Esophagus muscularis mucosa (tissue), 4 donors: Measurements from ENCODE around the gene PSMA4.

ENCODE experiments used
- CTCF ChIP-seq, 3 experiments: fragments of 200-600 bp in 2 of 3; fragments of 450-650 bp in 1 of 3; sonication (generic) in 2 of 3; IDR thresholded peaks; one replicate each; pipeline ENCODE4 v1.5.1; 2017 to 2019; ENCODE audit warnings: antibody characterized with exemption in 3 of 3, mild to moderate bottlenecking in 2 of 3, moderate library complexity in 1 of 3
- EP300 ChIP-seq: sonication (generic); formaldehyde crosslinking; IDR thresholded peaks from one replicate; pipeline ENCODE4 v1.6.1; 2017; ENCODE audit warnings: antibody characterized with exemption
- POLR2A ChIP-seq: fragments of 450-650 bp; IDR thresholded peaks from one replicate; pipeline ENCODE4 v1.6.1; 2017; ENCODE audit warnings: antibody characterized with exemption, moderate library complexity, mild to moderate bottlenecking, low read depth

- TF ChIP-seq POLR2A = no peak
- TF ChIP-seq CTCF (IDR thresholded peaks at IDR 0.05) = no peak
- no peak for TF ChIP-seq EP300
Measured at GRCh38 chr15:78561490-78561889, 21.2 kb downstream of the PSMA4 start.
